HG03025 (cell line): ENCODE data around the gene ZNF625.
"Not testable (repeated sequence)": the region's sequence is repeated elsewhere in the genome, so short reads cannot be mapped to it uniquely, and the experiment has no call there.

Experiments used
- ATAC-seq: cut with Tn5 transposase; IDR thresholded peaks from one replicate; pipeline ENCODE4 v1.9.1; 2021; ENCODE audit warnings: mild to moderate bottlenecking, moderate library complexity; ENCODE audit not compliant: unreplicated experiment, low FRiP score

The ZNF625 gene

GRCh38 chr19:12139269-12139668, 17.3 kb downstream of the ZNF625 start:
- no peak for ATAC-seq

- no peak for ATAC-seq
These were observed 19.2 kb downstream of the ZNF625 start for GRCh38 chr19:12137221-12137940.

GRCh38 chr19:12133069-12133468, 23.5 kb downstream of the ZNF625 start:
- ATAC-seq = no peak

GRCh38 chr19:12126707-12127106, 29.8 kb downstream of the ZNF625 start:
- ATAC-seq = no peak

GRCh38 chr19:12117201-12117970, 39.1 kb downstream of the ZNF625 start:
- ATAC-seq = no peak

GRCh38 chr19:12113121-12113520, 43.4 kb downstream of the ZNF625 start:
- no peak for ATAC-seq

DNA sequence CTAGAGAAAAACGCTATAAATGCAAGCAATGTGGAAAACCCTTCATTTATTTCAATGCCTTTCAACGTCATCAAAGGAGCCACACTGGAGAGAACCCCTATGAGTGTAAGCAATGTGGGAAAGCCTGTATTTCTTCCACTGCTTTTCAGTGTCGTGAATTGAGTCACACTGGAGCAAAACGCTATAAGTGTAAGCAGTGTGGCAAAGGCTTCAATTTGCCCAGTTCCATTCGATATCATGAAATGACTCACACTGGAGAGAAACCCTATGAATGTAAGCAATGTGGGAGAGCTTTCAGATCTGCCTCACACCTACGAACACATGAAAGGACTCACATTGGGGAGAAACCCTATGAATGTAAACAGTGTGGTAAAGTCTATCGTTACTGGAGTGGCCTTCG, 43.8 kb downstream of the ZNF625 start:
- no peak for ATAC-seq

- no peak for ATAC-seq
These were observed 44.4 kb downstream of the ZNF625 start for GRCh38 chr19:12111943-12112637.

DNA sequence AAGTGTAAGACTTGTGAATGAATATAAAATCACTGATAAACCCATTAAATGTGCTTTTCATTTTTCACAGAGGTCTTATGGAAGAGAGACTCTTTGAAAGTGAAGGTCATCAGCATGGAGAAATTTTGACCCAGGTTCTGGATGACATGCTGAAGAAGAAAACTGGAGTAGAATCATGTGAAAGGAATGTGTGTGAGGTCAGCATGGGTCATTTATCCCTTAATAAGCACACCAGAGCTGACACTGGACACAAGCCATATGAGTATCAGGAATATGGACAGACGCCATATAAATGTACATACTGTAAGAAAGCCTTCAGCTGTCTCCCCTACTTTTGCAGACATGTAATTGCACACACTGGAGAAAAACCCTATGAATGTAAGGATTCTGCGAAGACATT, 45.4 kb downstream of the ZNF625 start:
- ATAC-seq = no peak

GRCh38 chr19:12103909-12104308, 52.6 kb downstream of the ZNF625 start:
- ATAC-seq = not testable (repeated sequence)

- ATAC-seq = no peak
These were observed 58.5 kb downstream of the ZNF625 start for GRCh38 chr19:12098040-12098439.

GRCh38 chr19:12095111-12095790, 61.3 kb downstream of the ZNF625 start:
- ATAC-seq = no peak
